Measurements from ENCODE around the gene CSTPP1.

The CSTPP1 gene

GRCh38 chr11:46947399-46948077 lies 11.0 kb downstream of the CSTPP1 start:
- no peak for TF ChIP-seq CTCF (IDR thresholded peaks at IDR 0.05; ENCODE audit: low read depth, low read length)
- DNase-seq (ENCODE audit: extremely low read depth, low read depth): no peak

GRCh38 chr11:46948378-46949131 lies 12.0 kb downstream of the CSTPP1 start:
- DNase-seq (ENCODE audit: extremely low read depth, low read depth): peak; percentile 16
- TF ChIP-seq CTCF (IDR thresholded peaks at IDR 0.05; ENCODE audit: low read depth, low read length): no peak

GRCh38 chr11:46949297-46949696 lies 12.7 kb downstream of the CSTPP1 start:
- DNase-seq (ENCODE audit: extremely low read depth, low read depth): no peak
- TF ChIP-seq CTCF (IDR thresholded peaks at IDR 0.05; ENCODE audit: low read depth, low read length): no peak

- no peak for TF ChIP-seq CTCF (IDR thresholded peaks at IDR 0.05; ENCODE audit: low read depth, low read length)
- DNase-seq (ENCODE audit: extremely low read depth, low read depth): no peak
These were observed 15.3 kb downstream of the CSTPP1 start for GRCh38 chr11:46951864-46952263.

GRCh38 chr11:46952553-46952952 lies 16.0 kb downstream of the CSTPP1 start:
- no peak for DNase-seq (ENCODE audit: extremely low read depth, low read depth)
- no peak for TF ChIP-seq CTCF (IDR thresholded peaks at IDR 0.05; ENCODE audit: low read depth, low read length)

GRCh38 chr11:46953093-46953492 lies 16.5 kb downstream of the CSTPP1 start:
- no peak for DNase-seq (ENCODE audit: extremely low read depth, low read depth)
- no peak for TF ChIP-seq CTCF (IDR thresholded peaks at IDR 0.05; ENCODE audit: low read depth, low read length)

- no peak for TF ChIP-seq CTCF (IDR thresholded peaks at IDR 0.05; ENCODE audit: low read depth, low read length)
- no peak for DNase-seq (ENCODE audit: extremely low read depth, low read depth)
These were observed 22.2 kb downstream of the CSTPP1 start for GRCh38 chr11:46958777-46959176.

Measured in AG09319 (cell line).